ENCODE measurements around the gene LDLRAD3. TPM values are rescaled to one million over a fixed set of nuclear protein-coding genes. Genes with fewer than 3 reads are reported as not detected.
"Not testable (repeated sequence)": the region's sequence is repeated elsewhere in the genome, so short reads cannot be mapped to it uniquely, and the experiment has no call there.

Gene LDLRAD3
- total RNA-seq, 2 experiments from 2014 or later: 0.46 to 0.47 TPM

- intact Hi-C loops (cut with DNase I, micrococcal nuclease): no loop called here
- no peaks in the 10 kb centered on the region for H3K4me1 Mint-ChIP-seq
- H3K36me3 Mint-ChIP-seq (ENCODE audit: low read depth): no peaks in the 10 kb centered on the region
- peaks cover 4% of the 10 kb centered on the region for H3K9me3 Mint-ChIP-seq (ENCODE audit: low read depth)
- CTCF ChIA-PET: no interaction called here
- DNase-seq (no peak), ATAC-seq (no peak)
- H3K27me3 Mint-ChIP-seq: peaks cover 7% of the 10 kb centered on the region
- H3K4me3 Mint-ChIP-seq: no peak overlapping the region
- POLR2A ChIA-PET: no interaction called here
- no peak overlapping the region for H3K27ac Mint-ChIP-seq
Observed at GRCh38 chr11:36002796-36003195, 58.9 kb downstream of the LDLRAD3 start.

- no peak overlapping the region for H3K4me3 Mint-ChIP-seq
- H3K27me3 Mint-ChIP-seq: peaks cover 8% of the 10 kb centered on the region
- H3K9me3 Mint-ChIP-seq (ENCODE audit: low read depth): peaks cover 4% of the 10 kb centered on the region
- ChIA-PET POLR2A (no interaction called here), CTCF (no interaction called here)
- no peak overlapping the region for H3K27ac Mint-ChIP-seq
- H3K4me1 Mint-ChIP-seq: no peaks in the 10 kb centered on the region
- no peak for DNase-seq
- no peak for ATAC-seq
- no peaks in the 10 kb centered on the region for H3K36me3 Mint-ChIP-seq (ENCODE audit: low read depth)
- intact Hi-C loops (cut with DNase I, micrococcal nuclease): no loop called here
Observed at GRCh38 chr11:36006556-36006955, 62.7 kb downstream of the LDLRAD3 start.

DNA sequence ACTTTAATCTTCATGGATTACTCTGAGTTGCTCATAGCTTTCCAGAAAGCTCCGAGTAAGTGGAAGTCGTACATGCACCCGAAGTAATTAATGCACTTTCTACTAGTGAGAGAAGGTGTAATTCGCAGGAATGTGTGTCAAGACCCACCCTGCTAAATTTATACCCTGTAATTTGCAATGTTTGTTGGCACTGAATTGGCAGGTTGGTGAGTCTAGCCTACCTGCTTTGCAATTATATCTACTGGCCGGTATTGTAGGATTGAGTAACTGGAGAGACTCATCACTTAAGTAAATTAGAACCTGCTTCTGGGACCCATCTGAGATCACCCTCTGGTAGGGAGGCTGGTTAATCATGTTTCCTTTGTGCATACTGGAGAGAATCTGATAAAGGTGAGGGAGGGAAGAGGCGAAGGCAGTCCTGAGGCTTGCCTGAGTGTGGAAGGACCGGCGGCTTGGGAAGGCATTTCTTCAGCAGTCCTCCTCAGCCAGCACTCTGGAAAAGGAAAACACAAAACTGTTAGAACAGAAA, 63.3 kb downstream of the LDLRAD3 start:
- CTCF ChIA-PET: interaction anchor here (0.6 kb wide), 1 partner anchor 502 kb away, joined by 3 read pairs; no protein-coding TSS in a partner anchor
- Mint-ChIP-seq H3K27ac (no peak overlapping the region), H3K4me1 (no peaks in the 10 kb centered on the region), H3K27me3 (peaks cover 7% of the 10 kb centered on the region), H3K4me3 (no peak overlapping the region), H3K9me3 (ENCODE audit: low read depth) (peaks cover 4% of the 10 kb centered on the region), H3K36me3 (ENCODE audit: low read depth) (no peaks in the 10 kb centered on the region)
- POLR2A ChIA-PET: no interaction called here
- DNase-seq (no peak), ATAC-seq (no peak)
- intact Hi-C loops (cut with DNase I, micrococcal nuclease): no loop called here

DNA sequence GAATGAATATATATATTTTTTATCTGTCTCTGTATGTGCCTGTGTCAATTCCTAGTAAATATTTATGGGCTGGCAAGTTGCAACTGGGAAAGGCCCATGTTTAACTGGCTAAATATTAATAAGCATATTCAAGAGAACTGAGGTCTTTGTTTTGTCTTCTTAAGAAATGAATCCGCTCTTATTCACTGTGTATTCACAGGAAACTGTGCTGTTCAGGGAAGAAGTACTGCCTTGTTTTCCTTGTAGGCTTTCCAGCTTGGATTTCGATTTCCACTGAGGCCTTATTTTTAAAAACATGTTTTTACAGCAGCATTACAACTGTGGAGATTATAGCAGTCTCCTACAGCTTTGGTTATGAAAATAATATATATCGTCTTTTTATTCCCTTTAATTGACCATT, 64.7 kb downstream of the LDLRAD3 start:
- Mint-ChIP-seq H3K4me1 (no peaks in the 10 kb centered on the region), H3K9me3 (ENCODE audit: low read depth) (peaks cover 4% of the 10 kb centered on the region), H3K4me3 (no peak overlapping the region), H3K36me3 (ENCODE audit: low read depth) (no peaks in the 10 kb centered on the region), H3K27ac (no peak overlapping the region), H3K27me3 (peaks cover 7% of the 10 kb centered on the region)
- DNase-seq (no peak), ATAC-seq (no peak)
- intact Hi-C loops (cut with DNase I, micrococcal nuclease): no loop called here
- CTCF ChIA-PET: no interaction called here
- POLR2A ChIA-PET: no interaction called here

- POLR2A ChIA-PET: no interaction called here
- no peak overlapping the region for H3K27ac Mint-ChIP-seq
- intact Hi-C loops (cut with DNase I, micrococcal nuclease): no loop called here
Observed at GRCh38 chr11:36009473-36009872, 65.6 kb downstream of the LDLRAD3 start.

GRCh38 chr11:36010010-36010740, 66.3 kb downstream of the LDLRAD3 start:
- Mint-ChIP-seq H3K4me1 (no peaks in the 10 kb centered on the region), H3K27me3 (peaks cover 10% of the 10 kb centered on the region), H3K36me3 (ENCODE audit: low read depth) (no peaks in the 10 kb centered on the region), H3K27ac (no peak overlapping the region), H3K4me3 (no peak overlapping the region), H3K9me3 (ENCODE audit: low read depth) (peaks cover 4% of the 10 kb centered on the region)
- POLR2A ChIA-PET: no interaction called here
- CTCF ChIA-PET: no interaction called here
- ATAC-seq (no peak), DNase-seq (no peak)
- intact Hi-C loops (cut with DNase I, micrococcal nuclease): no loop called here

More at GRCh38 chr11:36009473-36009872, 65.6 kb downstream of the LDLRAD3 start:
- Mint-ChIP-seq H3K9me3 (ENCODE audit: low read depth) (peaks cover 4% of the 10 kb centered on the region), H3K27me3 (peaks cover 10% of the 10 kb centered on the region), H3K4me3 (no peak overlapping the region), H3K4me1 (no peaks in the 10 kb centered on the region), H3K36me3 (ENCODE audit: low read depth) (no peaks in the 10 kb centered on the region)
- no peak for ATAC-seq
- CTCF ChIA-PET: no interaction called here
- no peak for DNase-seq

GRCh38 chr11:36011574-36011973, 67.7 kb downstream of the LDLRAD3 start:
- H3K36me3 Mint-ChIP-seq (ENCODE audit: low read depth): no peaks in the 10 kb centered on the region
- H3K27me3 Mint-ChIP-seq: peaks cover 7% of the 10 kb centered on the region
- no peak overlapping the region for H3K4me3 Mint-ChIP-seq
- ChIA-PET POLR2A (no interaction called here), CTCF (no interaction called here)
- no peaks in the 10 kb centered on the region for H3K9me3 Mint-ChIP-seq (ENCODE audit: low read depth)
- ATAC-seq (no peak), DNase-seq (no peak)
- no peaks in the 10 kb centered on the region for H3K4me1 Mint-ChIP-seq
- intact Hi-C loops (cut with DNase I, micrococcal nuclease): no loop called here
- H3K27ac Mint-ChIP-seq: no peak overlapping the region

DNA sequence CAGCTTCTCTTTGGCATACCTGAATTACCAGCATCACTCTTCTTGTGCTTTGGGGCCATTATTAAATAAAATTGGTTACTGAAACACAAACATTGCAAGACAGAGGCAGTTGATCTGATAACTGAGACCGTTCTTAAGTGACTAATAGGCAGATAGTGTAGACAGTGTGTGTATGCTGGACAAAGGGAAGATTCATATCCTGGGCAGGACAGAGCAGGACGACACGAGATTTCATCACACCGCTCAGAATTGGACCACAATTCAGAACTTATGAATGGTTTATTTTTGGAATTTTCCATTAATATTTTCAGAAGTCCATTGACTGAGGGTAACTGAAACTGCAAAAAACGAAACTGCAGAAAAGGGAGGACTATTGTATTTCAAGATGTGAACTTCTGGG, 68.6 kb downstream of the LDLRAD3 start:
- Mint-ChIP-seq H3K27ac (no peak overlapping the region), H3K9me3 (ENCODE audit: low read depth) (no peaks in the 10 kb centered on the region), H3K36me3 (ENCODE audit: low read depth) (no peaks in the 10 kb centered on the region), H3K27me3 (peaks cover 7% of the 10 kb centered on the region), H3K4me3 (no peak overlapping the region), H3K4me1 (no peaks in the 10 kb centered on the region)
- DNase-seq (no peak), ATAC-seq (no peak)
- intact Hi-C loops (cut with DNase I, micrococcal nuclease): no loop called here
- POLR2A ChIA-PET: no interaction called here
- CTCF ChIA-PET: no interaction called here

DNA sequence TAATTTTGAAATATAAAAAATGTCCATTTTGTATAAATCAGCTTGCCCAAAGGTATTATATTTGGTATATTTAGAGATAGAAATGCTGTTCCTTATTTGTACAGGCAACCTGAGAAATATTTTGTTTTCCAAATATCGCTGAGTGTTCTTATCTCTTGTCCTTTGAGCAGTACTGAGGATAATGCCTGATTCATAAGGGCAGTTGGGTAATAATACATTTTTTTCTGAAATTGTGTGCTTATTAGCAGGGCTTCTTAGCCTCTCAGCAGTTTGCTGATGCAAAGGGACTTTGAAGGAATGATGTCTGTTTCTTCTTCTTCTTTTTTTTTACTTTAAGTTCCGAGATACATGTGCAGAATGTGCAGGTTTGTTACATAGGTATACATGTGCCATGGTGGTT, 69.1 kb downstream of the LDLRAD3 start:
- H3K4me3 Mint-ChIP-seq: no peak overlapping the region
- intact Hi-C loops (cut with DNase I, micrococcal nuclease): no loop called here

DNA sequence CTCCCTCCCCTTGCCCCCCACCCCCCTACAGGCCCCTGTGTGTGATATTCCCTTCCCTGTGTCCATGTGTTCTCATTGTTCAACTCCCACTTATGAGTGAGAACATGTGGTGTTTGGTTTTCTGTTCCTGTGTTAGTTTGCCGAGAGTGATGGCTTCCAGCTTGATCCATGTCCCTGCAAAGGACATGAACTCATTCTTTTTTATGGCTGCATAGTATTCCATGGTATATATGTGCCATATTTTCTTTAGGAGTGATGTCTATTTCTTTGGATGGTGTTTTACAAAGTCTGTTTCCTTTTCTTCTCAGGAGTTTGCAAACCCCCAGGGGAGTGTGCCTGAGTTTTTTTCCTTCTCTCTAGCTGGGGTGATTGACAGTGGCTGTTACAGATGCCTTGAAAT, 69.6 kb downstream of the LDLRAD3 start:
- H3K9me3 Mint-ChIP-seq (ENCODE audit: low read depth); POLR2A ChIA-PET; H3K4me1 Mint-ChIP-seq; H3K36me3 Mint-ChIP-seq (ENCODE audit: low read depth); ATAC-seq; DNase-seq; H3K27ac Mint-ChIP-seq; intact Hi-C loops (cut with DNase I, micrococcal nuclease); H3K4me3 Mint-ChIP-seq; H3K27me3 Mint-ChIP-seq: not testable (repeated sequence)
- CTCF ChIA-PET: interaction anchor here (0.6 kb wide), 1 partner anchor 1087 kb away, joined by 3 read pairs; no protein-coding TSS in a partner anchor

More for the DNA sequence above, 69.1 kb downstream of the LDLRAD3 start:
- ChIA-PET POLR2A (no interaction called here), CTCF (interaction anchor here (0.6 kb wide), 1 partner anchor 1087 kb away, joined by 3 read pairs; no protein-coding TSS in a partner anchor)
- DNase-seq: no peak
- Mint-ChIP-seq H3K36me3 (ENCODE audit: low read depth) (no peaks in the 10 kb centered on the region), H3K27me3 (peaks cover 7% of the 10 kb centered on the region), H3K4me1 (no peaks in the 10 kb centered on the region), H3K27ac (no peak overlapping the region), H3K9me3 (ENCODE audit: low read depth) (no peaks in the 10 kb centered on the region)
- no peak for ATAC-seq

DNA sequence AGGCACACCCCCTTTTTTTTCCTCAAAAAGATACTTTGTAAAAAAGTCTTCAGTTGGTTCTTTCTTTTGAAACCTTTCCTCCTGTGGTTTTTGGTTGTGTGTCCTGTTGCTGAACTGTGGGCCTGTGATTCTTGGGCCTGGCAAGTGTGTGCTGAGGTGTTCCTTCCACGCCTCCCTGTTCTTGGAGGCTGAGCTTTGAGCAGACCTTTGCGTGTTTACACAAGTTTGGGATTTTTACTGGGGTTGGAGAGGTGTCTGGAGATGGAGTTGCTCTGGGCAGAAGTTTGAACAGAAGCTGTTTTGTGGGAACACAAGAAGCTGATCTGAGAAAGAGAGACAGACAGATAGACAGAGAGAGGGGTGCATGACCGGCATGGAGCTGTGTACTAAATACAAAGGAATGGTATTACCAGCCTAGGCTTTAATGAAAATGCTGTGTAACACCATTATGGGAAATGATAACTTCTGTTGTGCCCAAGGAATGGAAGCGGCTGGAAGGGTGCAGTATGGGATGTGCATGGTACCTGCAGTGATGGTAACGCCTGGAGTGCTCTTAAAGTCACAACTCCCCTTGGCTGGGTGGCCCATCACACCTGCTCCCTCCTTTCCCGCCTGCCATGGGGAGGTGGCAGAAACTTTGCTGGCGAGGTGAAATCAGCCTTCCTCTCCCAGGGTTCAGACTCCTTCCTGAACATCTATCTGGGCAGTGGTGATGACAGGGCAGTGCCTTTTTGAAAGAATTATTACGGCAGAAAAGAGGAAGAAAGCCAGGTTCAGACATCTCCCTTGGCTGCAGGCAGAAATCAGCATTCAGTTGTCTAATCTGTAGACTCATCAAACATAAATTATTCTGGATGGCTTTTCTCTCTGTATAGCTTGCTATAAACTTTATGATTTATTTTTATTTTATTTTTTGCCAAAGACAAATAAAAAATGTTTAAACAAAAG, 70.4 kb downstream of the LDLRAD3 start:
- POLR2A ChIA-PET: no interaction called here

More for the DNA sequence above, 70.4 kb downstream of the LDLRAD3 start:
- H3K4me1 Mint-ChIP-seq: no peaks in the 10 kb centered on the region
- intact Hi-C loops (cut with DNase I, micrococcal nuclease): no loop called here
- H3K4me3 Mint-ChIP-seq: no peak overlapping the region
- CTCF ChIA-PET: no interaction called here
- H3K27ac Mint-ChIP-seq: no peak overlapping the region
- DNase-seq (no peak), ATAC-seq (no peak)
- no peaks in the 10 kb centered on the region for H3K9me3 Mint-ChIP-seq (ENCODE audit: low read depth)
- peaks cover 3% of the 10 kb centered on the region for H3K27me3 Mint-ChIP-seq
- no peaks in the 10 kb centered on the region for H3K36me3 Mint-ChIP-seq (ENCODE audit: low read depth)
